ENCODE data around the gene TPTE. TPM values are rescaled to one million over a fixed set of nuclear protein-coding genes. Genes with fewer than 3 reads are reported as not detected.
"Not testable (repeated sequence)": the region's sequence is repeated elsewhere in the genome, so short reads cannot be mapped to it uniquely, and the experiment has no call there.

Gene TPTE
- polyA plus RNA-seq, 3 donors from 2014 or later, result not detected

- Mint-ChIP-seq H3K4me3 (no peak overlapping the region), H3K9me3 (peaks cover 0 to 8% (median 0%) of the 10 kb centered on the region in 6 donors), H3K4me1 (no peaks in the 10 kb centered on the region), H3K27me3 (ENCODE audit: low read depth in 3 of 3) (no peaks in the 10 kb centered on the region), H3K36me3 (no peaks in the 10 kb centered on the region), H3K27ac (no peak overlapping the region)
- DNase-seq, result no peak
These were observed 117.7 kb downstream of the TPTE start for GRCh38 chr21:10639123-10639522.

- H3K27me3 Mint-ChIP-seq (ENCODE audit: low read depth in 3 of 3); H3K4me3 Mint-ChIP-seq; H3K36me3 Mint-ChIP-seq; DNase-seq; H3K4me1 Mint-ChIP-seq; H3K27ac Mint-ChIP-seq; H3K9me3 Mint-ChIP-seq: not testable (repeated sequence)
These were observed 118.4 kb downstream of the TPTE start for GRCh38 chr21:10639746-10640145.

GRCh38 chr21:10640446-10640845 lies 119.1 kb downstream of the TPTE start:
- Mint-ChIP-seq H3K27ac (no peak overlapping the region), H3K36me3 (no peaks in the 10 kb centered on the region), H3K4me3 (no peak overlapping the region), H3K4me1 (no peaks in the 10 kb centered on the region), H3K9me3 (peaks cover 0 to 8% (median 0%) of the 10 kb centered on the region in 6 donors), H3K27me3 (ENCODE audit: low read depth in 3 of 3) (no peaks in the 10 kb centered on the region)
- no peak for DNase-seq

GRCh38 chr21:10641107-10641506 lies 119.7 kb downstream of the TPTE start:
- Mint-ChIP-seq H3K27ac (no peak overlapping the region), H3K4me1 (no peaks in the 10 kb centered on the region), H3K27me3 (ENCODE audit: low read depth in 3 of 3) (no peaks in the 10 kb centered on the region), H3K4me3 (no peak overlapping the region), H3K36me3 (no peaks in the 10 kb centered on the region), H3K9me3 (peaks cover 0 to 7% (median 0%) of the 10 kb centered on the region in 6 donors)
- DNase-seq, result no peak

GRCh38 chr21:10645667-10646066 lies 124.3 kb downstream of the TPTE start:
- H3K36me3 Mint-ChIP-seq; H3K27me3 Mint-ChIP-seq (ENCODE audit: low read depth in 3 of 3); H3K27ac Mint-ChIP-seq; H3K4me1 Mint-ChIP-seq; H3K4me3 Mint-ChIP-seq; DNase-seq: not testable (repeated sequence)
- H3K9me3 Mint-ChIP-seq, result peaks cover 0 to 26% (median 16%) of the 10 kb centered on the region in 6 donors

- DNase-seq; H3K27ac Mint-ChIP-seq; H3K36me3 Mint-ChIP-seq; H3K4me1 Mint-ChIP-seq; H3K4me3 Mint-ChIP-seq; H3K27me3 Mint-ChIP-seq (ENCODE audit: low read depth in 3 of 3): not testable (repeated sequence)
- H3K9me3 Mint-ChIP-seq, result peaks cover 0 to 26% (median 16%) of the 10 kb centered on the region in 6 donors
These were observed 128.2 kb downstream of the TPTE start for GRCh38 chr21:10649350-10650149.

GRCh38 chr21:10650297-10650696 lies 128.9 kb downstream of the TPTE start:
- H3K36me3 Mint-ChIP-seq; H3K4me1 Mint-ChIP-seq; DNase-seq; H3K4me3 Mint-ChIP-seq; H3K27ac Mint-ChIP-seq; H3K27me3 Mint-ChIP-seq (ENCODE audit: low read depth in 3 of 3): not testable (repeated sequence)
- peaks cover 0 to 26% (median 16%) of the 10 kb centered on the region in 6 donors for H3K9me3 Mint-ChIP-seq
